NCI-H1436 treated with DMSO at 0.1 percent for 48 hours (cell line): ENCODE data around the gene VSX1.

Experiments
- DNase-seq: peaks from one replicate; lab custom pipeline; 2025; lab: John Stamatoyannopoulos, UW

Gene VSX1

GRCh38 chr20:25065625-25066338, 16.2 kb downstream of the VSX1 start:
- no peak for DNase-seq

- DNase-seq = no peak
These were observed 16.8 kb downstream of the VSX1 start for GRCh38 chr20:25065072-25065624.

GRCh38 chr20:25064561-25065071, 17.3 kb downstream of the VSX1 start:
- DNase-seq = no peak

- no peak for DNase-seq
These were observed 18.0 kb downstream of the VSX1 start for GRCh38 chr20:25063981-25064380.

GRCh38 chr20:25063546-25063945, 18.4 kb downstream of the VSX1 start:
- DNase-seq = no peak

- no peak for DNase-seq
These were observed 19.1 kb downstream of the VSX1 start for GRCh38 chr20:25062841-25063240.

- DNase-seq = no peak
These were observed 20.0 kb downstream of the VSX1 start for GRCh38 chr20:25061821-25062530.

GRCh38 chr20:25061103-25061799, 20.7 kb downstream of the VSX1 start:
- no peak for DNase-seq

GRCh38 chr20:25059866-25060465, 22.0 kb downstream of the VSX1 start:
- no peak for DNase-seq

GRCh38 chr20:25058847-25059810, 22.8 kb downstream of the VSX1 start:
- no peak for DNase-seq

- DNase-seq = no peak
These were observed 23.7 kb downstream of the VSX1 start, which contains the start of gene ACSS1 for GRCh38 chr20:25058051-25058846. Gene ACSS1 (minus strand): TSS chr20:25058139. CDS start chr20:25058102, 37 bp downstream.

GRCh38 chr20:25057234-25058050, 24.5 kb downstream of the VSX1 start:
- DNase-seq = no peak

- DNase-seq = no peak
These were observed 25.2 kb downstream of the VSX1 start for GRCh38 chr20:25056690-25057233.

- DNase-seq = no peak
These were observed 26.0 kb downstream of the VSX1 start for GRCh38 chr20:25055711-25056495.

GRCh38 chr20:25054995-25055629, 26.8 kb downstream of the VSX1 start:
- DNase-seq = no peak

- DNase-seq = no peak
These were observed 27.7 kb downstream of the VSX1 start for GRCh38 chr20:25054096-25054820.
